ENCODE results near the gene ZNF649. TPM values are rescaled to one million over a fixed set of nuclear protein-coding genes. Genes with fewer than 3 reads are reported as not detected.

Gene ZNF649
- total RNA-seq, 2 experiments from 2014 or later: 8.1 to 9.6 TPM

- H3K9me3 Mint-ChIP-seq: peaks cover 71% of the 10 kb centered on the region
- no peak for DNase-seq
- no peak overlapping the region for H3K27ac Mint-ChIP-seq
- peaks cover 26% of the 10 kb centered on the region for H3K36me3 Mint-ChIP-seq (ENCODE audit: low read depth)
- no peak overlapping the region for H3K4me3 Mint-ChIP-seq
- H3K4me1 Mint-ChIP-seq: no peaks in the 10 kb centered on the region
- POLR2A ChIA-PET: no interaction called here
- no peaks in the 10 kb centered on the region for H3K27me3 Mint-ChIP-seq
- CTCF ChIA-PET: no interaction called here
Measured at GRCh38 chr19:51861870-51862622, 42.8 kb downstream of the ZNF649 start.

Other genes with a start within 250 kb of the ZNF649 start
- gene SPACA6, start 211.7 kb downstream of the ZNF649 start, total RNA-seq: 1 to 10 TPM; 5.2 to 6.6 TPM
- not detected for gene HAS1, start 181.0 kb downstream of the ZNF649 start, total RNA-seq
- not detected for gene FPR1, start 153.1 kb downstream of the ZNF649 start, total RNA-seq
- not detected for gene FPR2, start 143.8 kb downstream of the ZNF649 start, total RNA-seq
- not detected for gene FPR3, start 109.9 kb downstream of the ZNF649 start, total RNA-seq
- gene ZNF577, start 17.1 kb downstream of the ZNF649 start, total RNA-seq: 1 to 10 TPM; 5.3 to 6.1 TPM
- gene ZNF613, start 22.5 kb upstream of the ZNF649 start, total RNA-seq: 1 to 10 TPM; 7.7 to 8.1 TPM
- gene ZNF350, start 81.8 kb upstream of the ZNF649 start, total RNA-seq: 10 to 100 TPM; 14.0 to 15.9 TPM
- gene ZNF615, start 103.2 kb upstream of the ZNF649 start, total RNA-seq: 10 to 100 TPM; 11.4 to 12.1 TPM
- 1 to 10 TPM; 8.0 to 8.2 TPM for gene ZNF614, start 123.4 kb upstream of the ZNF649 start, total RNA-seq
- 10 to 100 TPM; 12.8 to 13.6 TPM for gene ZNF432, start 143.8 kb upstream of the ZNF649 start, total RNA-seq
- 10 to 100 TPM; 26.7 to 28.5 TPM for gene ZNF841, start 190.7 kb upstream of the ZNF649 start, total RNA-seq
- 1 to 10 TPM; 7.9 to 8.5 TPM for gene ZNF616, start 234.9 kb upstream of the ZNF649 start, total RNA-seq

All from activated CD4-positive, alpha-beta memory T cell treated with anti-CD3 and anti-CD28 coated beads, Interleukin-2, amount 10 ng/mL, durations not matched to agents 7 days and 5 days (primary cell).